Measurements from ENCODE around the gene CCDC175. TPM values are rescaled to one million over a fixed set of nuclear protein-coding genes. Genes with fewer than 3 reads are reported as not detected.

CCDC175 gene
- total RNA-seq, 1 donor from 2014 or later: not detected

DNA sequence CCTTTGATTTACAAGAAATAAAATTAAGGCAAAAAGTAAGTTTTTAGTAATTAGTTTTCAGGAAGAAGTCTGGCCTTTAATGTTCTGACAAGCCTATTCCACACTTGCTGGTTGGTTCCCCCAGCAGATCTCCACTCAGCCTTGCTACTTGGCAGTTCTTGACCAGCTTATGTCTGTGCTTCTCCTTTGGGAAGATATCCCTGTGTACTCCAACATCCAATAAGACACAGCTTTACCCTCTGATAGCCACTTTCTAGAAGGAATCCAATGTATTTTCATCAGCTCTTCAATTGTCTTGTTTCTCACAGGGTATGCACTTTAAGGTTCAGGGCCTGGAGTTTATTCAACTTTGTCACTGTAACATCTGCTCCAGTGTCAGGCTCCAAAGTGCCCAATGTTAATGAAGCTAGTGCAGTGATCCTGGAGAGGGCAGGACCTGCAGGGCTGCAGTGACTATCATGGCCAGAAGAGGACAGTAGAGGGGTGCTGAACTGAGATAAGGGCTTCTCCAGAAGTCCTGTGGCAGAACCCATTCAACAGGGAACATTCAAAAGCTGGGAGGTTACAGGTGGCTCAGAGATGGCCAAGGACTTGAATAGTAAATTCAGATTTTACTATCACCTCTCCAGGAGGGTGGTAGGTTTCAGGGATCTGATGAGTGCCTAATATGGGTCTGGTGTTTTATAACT, 69.4 kb downstream of the CCDC175 start:
- DNase-seq (ENCODE audit: low read depth): no peak
- H3K36me3 ChIP-seq (ENCODE audit: control insufficient read depth, insufficient read depth, low read length): no peaks in the 10 kb centered on the region
- TF ChIP-seq CTCF (IDR thresholded peaks at IDR 0.05; ENCODE audit: insufficient read depth, low read length, poor library complexity, severe bottlenecking): peak; percentile 92
- no peak overlapping the region for H3K4me3 ChIP-seq (ENCODE audit: low read depth, low read length)
- no peaks in the 10 kb centered on the region for H3K27me3 ChIP-seq (ENCODE audit: control insufficient read depth, insufficient read depth, low read length)

- no peak for DNase-seq (ENCODE audit: low read depth)
- Histone ChIP-seq H3K36me3 (ENCODE audit: control insufficient read depth, insufficient read depth, low read length) (no peaks in the 10 kb centered on the region), H3K27me3 (ENCODE audit: control insufficient read depth, insufficient read depth, low read length) (no peaks in the 10 kb centered on the region), H3K4me3 (ENCODE audit: low read depth, low read length) (no peak overlapping the region)
- no peak for TF ChIP-seq CTCF (IDR thresholded peaks at IDR 0.05; ENCODE audit: insufficient read depth, low read length, poor library complexity, severe bottlenecking)
Measured at GRCh38 chr14:59503256-59503655, 73.4 kb downstream of the CCDC175 start.

GRCh38 chr14:59500732-59501131, 75.9 kb downstream of the CCDC175 start:
- peaks cover 3% of the 10 kb centered on the region for H3K36me3 ChIP-seq (ENCODE audit: control insufficient read depth, insufficient read depth, low read length)
- no peaks in the 10 kb centered on the region for H3K27me3 ChIP-seq (ENCODE audit: control insufficient read depth, insufficient read depth, low read length)
- TF ChIP-seq CTCF (IDR thresholded peaks at IDR 0.05; ENCODE audit: insufficient read depth, low read length, poor library complexity, severe bottlenecking): no peak
- no peak for DNase-seq (ENCODE audit: low read depth)
- no peak overlapping the region for H3K4me3 ChIP-seq (ENCODE audit: low read depth, low read length)

GRCh38 chr14:59492384-59492783, 84.2 kb downstream of the CCDC175 start:
- Histone ChIP-seq H3K4me3 (ENCODE audit: low read depth, low read length) (no peak overlapping the region), H3K27me3 (ENCODE audit: control insufficient read depth, insufficient read depth, low read length) (no peaks in the 10 kb centered on the region), H3K36me3 (ENCODE audit: control insufficient read depth, insufficient read depth, low read length) (peaks cover 1% of the 10 kb centered on the region)
- no peak for TF ChIP-seq CTCF (IDR thresholded peaks at IDR 0.05; ENCODE audit: insufficient read depth, low read length, poor library complexity, severe bottlenecking)
- no peak for DNase-seq (ENCODE audit: low read depth)

GRCh38 chr14:59490756-59491155, 85.9 kb downstream of the CCDC175 start:
- no peak for TF ChIP-seq CTCF (IDR thresholded peaks at IDR 0.05; ENCODE audit: insufficient read depth, low read length, poor library complexity, severe bottlenecking)
- no peak overlapping the region for H3K4me3 ChIP-seq (ENCODE audit: low read depth, low read length)
- H3K36me3 ChIP-seq (ENCODE audit: control insufficient read depth, insufficient read depth, low read length): no peaks in the 10 kb centered on the region
- H3K27me3 ChIP-seq (ENCODE audit: control insufficient read depth, insufficient read depth, low read length): no peaks in the 10 kb centered on the region
- DNase-seq (ENCODE audit: low read depth): no peak

DNA sequence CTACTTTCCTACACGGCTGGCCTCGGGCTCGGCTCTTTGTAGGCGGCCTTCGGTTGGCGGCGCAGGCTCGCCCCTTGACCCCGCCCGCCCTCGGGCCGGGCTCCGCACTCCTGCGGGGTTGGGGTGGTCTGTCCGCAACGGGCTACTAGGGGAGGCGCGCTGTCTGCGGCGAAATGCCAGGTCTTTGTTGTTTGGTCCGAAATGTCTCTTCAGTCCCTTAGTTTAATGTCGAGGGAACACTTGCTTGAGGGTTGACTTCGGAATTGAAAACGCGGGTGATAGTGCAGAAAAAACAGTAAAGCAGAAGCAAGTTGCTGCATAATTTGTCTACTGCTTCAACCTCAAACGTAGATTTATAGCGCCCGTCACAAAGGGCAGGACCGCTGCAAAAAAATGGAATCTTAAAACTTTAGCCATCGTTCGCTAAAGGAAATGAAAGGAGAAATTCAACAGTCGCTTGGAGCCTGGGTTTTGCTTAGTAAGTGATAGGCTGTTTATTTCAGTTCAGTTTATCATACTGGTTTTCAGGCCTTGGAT, 91.9 kb downstream of the CCDC175 start:
- peak overlapping the region; percentile 83 for H3K4me3 ChIP-seq (ENCODE audit: low read depth, low read length)
- no peaks in the 10 kb centered on the region for H3K36me3 ChIP-seq (ENCODE audit: control insufficient read depth, insufficient read depth, low read length)
- TF ChIP-seq CTCF (IDR thresholded peaks at IDR 0.05; ENCODE audit: insufficient read depth, low read length, poor library complexity, severe bottlenecking): no peak
- no peak for DNase-seq (ENCODE audit: low read depth)
- no peaks in the 10 kb centered on the region for H3K27me3 ChIP-seq (ENCODE audit: control insufficient read depth, insufficient read depth, low read length)

All from kidney epithelial cell (primary cell).